ENCODE measurements around the gene MOB3C.

The MOB3C gene

GRCh38 chr1:46569884-46570725, 46.5 kb downstream of the MOB3C start:
- DNase-seq = no peak

GRCh38 chr1:46569116-46569515, 47.5 kb downstream of the MOB3C start:
- DNase-seq = no peak

- DNase-seq = no peak
Observed at GRCh38 chr1:46568461-46568891, 48.1 kb downstream of the MOB3C start.

DNA sequence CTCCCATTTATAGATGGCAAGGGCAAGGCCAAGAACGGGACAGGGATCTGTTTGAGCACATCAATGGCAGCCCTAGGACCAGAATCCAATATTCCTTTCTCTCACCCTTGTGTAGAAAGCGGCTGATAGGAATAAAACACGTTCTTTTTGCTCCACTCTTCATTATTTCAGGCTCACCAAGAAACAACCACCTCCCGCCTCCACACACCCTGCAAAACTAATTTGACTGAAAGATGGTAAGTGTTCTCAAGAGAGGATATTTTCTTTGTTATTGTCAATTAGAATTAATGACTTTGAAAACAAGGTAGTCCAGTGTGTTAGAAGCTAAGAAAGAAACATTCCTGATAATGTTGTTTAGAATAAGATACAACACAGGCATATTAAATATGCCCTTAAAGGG, 53.3 kb downstream of the MOB3C start:
- DNase-seq = no peak

GRCh38 chr1:46562498-46562897, 54.1 kb downstream of the MOB3C start:
- DNase-seq = no peak

DNA sequence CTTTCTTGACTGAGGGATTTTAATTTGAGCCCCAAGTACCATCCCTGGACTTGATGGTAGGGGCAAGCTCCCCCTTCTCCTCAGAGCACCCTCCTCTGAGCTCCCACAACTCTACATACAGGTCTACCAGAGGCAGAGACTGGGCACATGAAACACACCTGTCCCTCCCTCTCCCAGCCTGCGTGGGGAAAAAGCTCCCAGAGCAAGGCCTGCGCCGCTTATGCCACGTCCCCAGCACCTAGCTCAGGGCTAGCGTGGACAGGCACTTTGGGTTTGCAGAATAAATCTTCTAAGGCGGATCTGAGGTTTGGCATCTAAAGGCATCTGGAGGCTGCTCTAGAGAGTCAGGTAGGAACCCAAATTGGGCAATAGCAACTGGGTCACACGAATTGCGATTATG, 57.6 kb downstream of the MOB3C start:
- DNase-seq = no peak

DNA sequence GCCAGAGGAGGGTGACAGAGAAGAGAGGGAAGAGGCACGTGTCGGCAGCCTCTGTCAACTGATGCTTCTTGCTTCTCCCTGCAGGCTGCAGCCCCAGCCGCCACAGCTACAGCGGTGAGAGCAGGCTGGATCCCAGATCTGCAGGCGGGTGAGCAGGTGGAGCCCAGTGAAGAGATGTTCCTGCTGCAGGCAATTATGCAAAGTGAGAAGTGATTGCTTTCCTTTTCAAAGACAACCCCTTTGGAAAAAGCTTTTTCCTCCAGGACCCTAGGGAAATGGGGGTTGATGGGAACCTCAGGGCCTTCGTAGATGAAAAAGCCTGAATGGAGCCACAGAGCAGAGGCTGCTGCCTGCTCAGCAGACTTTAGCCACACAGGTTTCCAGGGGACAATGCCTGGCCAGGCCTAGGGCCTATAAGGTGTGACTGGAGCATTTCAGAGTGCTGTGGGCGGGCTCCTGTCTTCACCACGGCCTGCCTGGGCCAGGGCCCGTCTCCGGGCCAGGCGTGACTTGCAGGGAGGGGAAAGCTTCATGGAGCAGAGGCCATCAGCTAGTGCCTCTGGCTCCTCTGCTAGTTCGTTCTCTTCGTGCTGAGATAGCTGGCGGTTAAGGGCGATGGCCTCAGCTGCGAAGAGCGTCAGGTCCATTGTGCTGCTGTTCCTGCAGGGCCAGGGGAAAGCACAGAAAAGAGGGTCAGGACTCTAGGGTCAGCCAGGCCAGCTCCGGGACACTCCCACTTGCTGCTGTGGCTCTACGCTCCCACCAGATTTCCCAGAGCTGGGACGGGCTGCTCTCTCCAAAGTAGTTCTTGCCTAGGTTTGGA, 58.3 kb downstream of the MOB3C start:
- DNase-seq = no peak
